Thymus (tissue), 11 donors: ENCODE data around the gene NRBF2. TPM values are rescaled to one million over a fixed set of nuclear protein-coding genes. Genes with fewer than 3 reads are reported as not detected.

Source experiments
- DNase-seq, 9 donors: peaks; one replicate each; pipeline ENCODE4 v3.0.0-alpha.2; 2013; ENCODE audit warnings: low spot score in 9 of 9, low read depth in 6 of 9, missing footprints in 1 of 9
- H3K27ac ChIP-seq, 2 donors: one replicate each; pipeline ENCODE4 v1.5.1; 2013; ENCODE audit warnings: control low read depth in 1 of 2, low read depth in 1 of 2, low read length in 1 of 2, mild to moderate bottlenecking in 1 of 2, moderate library complexity in 1 of 2
- H3K27me3 ChIP-seq, 2 donors: one replicate each; pipeline ENCODE4 v1.5.1; 2013; ENCODE audit warnings: low read length in 1 of 2; ENCODE audit not compliant: control insufficient read depth in 2 of 2, insufficient read depth in 1 of 2
- H3K36me3 ChIP-seq, 2 donors: one replicate each; pipeline ENCODE4 v1.5.1; 2013; ENCODE audit warnings: low read length in 1 of 2, mild to moderate bottlenecking in 1 of 2, moderate library complexity in 1 of 2; ENCODE audit not compliant: control insufficient read depth in 2 of 2, insufficient read depth in 2 of 2
- H3K4me1 ChIP-seq, 2 donors: one replicate each; pipeline ENCODE4 v1.5.1; 2013; ENCODE audit warnings: low read length in 2 of 2; ENCODE audit not compliant: control insufficient read depth in 2 of 2, insufficient read depth in 2 of 2
- H3K4me3 ChIP-seq, 2 donors: one replicate each; pipeline ENCODE4 v1.5.1; 2013; ENCODE audit warnings: low read length in 2 of 2, control low read depth in 1 of 2, mild to moderate bottlenecking in 1 of 2
- H3K9me3 ChIP-seq, 2 donors: one replicate each; pipeline ENCODE4 v1.5.1; 2013; ENCODE audit warnings: low read length in 1 of 2, mild to moderate bottlenecking in 1 of 2; ENCODE audit not compliant: control insufficient read depth in 2 of 2, insufficient read depth in 1 of 2
- WGBS: extraction: QIAGEN DNeasy Blood & Tissue Kit; methylation state at CpG from one replicate; pipeline ENCODE4 v1.1.7; 2013; 5-methylcytosine and 5-hydroxymethylcytosine counted together
- polyA plus RNA-seq: library from polyadenylated mRNA; stranded (reverse); fragments of 200-250 nt; gene quantifications from one replicate; pipeline ENCODE4 v1.2.3, GENCODE V29; 2013
- total RNA-seq: library from RNA; stranded (reverse); fragments of 120-200 nt; gene quantifications from one replicate; pipeline ENCODE4 v1.2.4, GENCODE V29; 2013
- donor health status: healthy.

The NRBF2 gene
- total and polyA plus RNA-seq, 2 donors: 25.1 to 39.2 TPM

DNA sequence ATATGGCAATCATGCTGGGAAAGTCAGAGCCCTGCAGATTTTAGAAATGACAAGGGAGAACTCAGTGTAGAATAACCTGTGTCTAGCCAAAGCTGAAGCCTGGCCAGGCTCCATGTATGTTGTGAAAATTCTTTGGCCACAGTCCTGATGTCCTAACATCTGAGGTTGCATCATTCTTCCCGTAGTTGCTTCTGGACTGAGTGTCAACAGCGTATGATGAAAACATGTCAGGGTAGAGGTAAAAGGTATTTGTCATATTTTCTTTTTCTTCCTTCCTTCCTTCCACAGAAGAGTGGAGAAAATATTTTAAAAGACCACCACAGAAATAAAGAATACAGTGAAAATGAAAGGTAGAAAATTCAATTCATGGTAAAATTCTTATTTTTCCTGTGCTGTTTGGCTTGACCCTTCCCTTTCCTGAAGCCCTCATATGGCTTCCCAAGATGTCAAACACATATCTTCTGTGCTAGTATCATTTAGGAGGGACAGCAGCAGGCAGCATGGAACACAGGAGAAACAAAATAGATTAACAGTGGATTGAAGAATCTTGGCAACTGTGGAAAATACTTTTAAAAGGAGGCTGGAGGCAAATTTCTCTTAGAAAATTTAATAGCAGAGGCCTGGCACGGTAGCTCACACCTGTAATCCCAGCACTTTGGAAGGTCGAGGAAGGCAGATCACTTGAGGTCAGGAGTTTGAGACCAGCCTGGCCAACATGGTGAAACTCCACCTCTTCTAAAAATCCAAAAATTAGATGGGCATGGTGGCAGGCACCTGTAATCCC lies 18.9 kb upstream of the NRBF2 start:
- Histone ChIP-seq H3K27ac (peak overlapping the region in 1 of 2 donors; percentile 42), H3K4me3 (no peak overlapping the region), H3K27me3 (no peaks in the 10 kb centered on the region), H3K36me3 (no peaks in the 10 kb centered on the region), H3K9me3 (no peaks in the 10 kb centered on the region), H3K4me1 (no peaks in the 10 kb centered on the region)
- DNase-seq: peak in 1 of 9 donors; percentile 22
- WGBS: 90% methylated on average over 4 of the region's 4 CpGs

- WGBS: 91% methylated on average over 7 of the region's 7 CpGs
- H3K4me1 ChIP-seq: no peaks in the 10 kb centered on the region
- no peaks in the 10 kb centered on the region for H3K36me3 ChIP-seq
- DNase-seq: peak in 1 of 9 donors; percentile 7
- H3K4me3 ChIP-seq: no peak overlapping the region
- H3K9me3 ChIP-seq: no peaks in the 10 kb centered on the region
- H3K27ac ChIP-seq: peak overlapping the region; percentile 17 to 42
- no peaks in the 10 kb centered on the region for H3K27me3 ChIP-seq
Observed at GRCh38 chr10:63115732-63116383, 17.3 kb upstream of the NRBF2 start.

DNA sequence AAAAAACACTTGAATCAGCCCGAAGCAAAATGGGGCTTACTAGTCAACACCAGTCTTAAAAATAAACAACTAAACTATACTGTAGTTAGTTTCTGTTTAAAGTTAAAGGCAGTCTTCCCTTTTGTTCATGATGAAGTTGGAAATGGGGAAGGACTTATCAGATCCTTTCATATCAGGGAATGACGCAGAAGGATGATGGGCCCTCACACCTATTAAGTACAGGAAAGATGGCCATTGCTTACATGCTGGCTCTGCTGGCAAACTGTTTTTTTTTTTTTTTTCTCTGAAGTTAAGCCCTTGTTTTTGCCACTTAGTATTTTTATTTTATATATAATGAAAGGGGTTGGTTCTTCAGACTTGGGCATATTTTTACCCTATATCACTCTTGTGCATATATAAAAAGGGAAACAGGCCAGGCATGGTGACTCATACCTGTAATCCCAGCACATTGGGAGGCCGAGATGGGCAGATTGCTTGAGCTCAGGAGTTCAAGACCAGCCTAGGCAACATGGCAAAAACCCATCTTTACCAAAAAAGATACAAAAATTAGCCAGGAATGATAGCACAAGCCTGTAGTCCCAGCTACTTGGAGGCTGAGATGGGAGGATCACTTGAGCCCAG lies 16.6 kb upstream of the NRBF2 start:
- DNase-seq: no peak
- Histone ChIP-seq H3K9me3 (no peaks in the 10 kb centered on the region), H3K4me1 (no peaks in the 10 kb centered on the region), H3K4me3 (no peak overlapping the region), H3K27ac (no peak overlapping the region), H3K36me3 (no peaks in the 10 kb centered on the region), H3K27me3 (no peaks in the 10 kb centered on the region)
- WGBS: 96% methylated on average over 3 of the region's 3 CpGs

DNA sequence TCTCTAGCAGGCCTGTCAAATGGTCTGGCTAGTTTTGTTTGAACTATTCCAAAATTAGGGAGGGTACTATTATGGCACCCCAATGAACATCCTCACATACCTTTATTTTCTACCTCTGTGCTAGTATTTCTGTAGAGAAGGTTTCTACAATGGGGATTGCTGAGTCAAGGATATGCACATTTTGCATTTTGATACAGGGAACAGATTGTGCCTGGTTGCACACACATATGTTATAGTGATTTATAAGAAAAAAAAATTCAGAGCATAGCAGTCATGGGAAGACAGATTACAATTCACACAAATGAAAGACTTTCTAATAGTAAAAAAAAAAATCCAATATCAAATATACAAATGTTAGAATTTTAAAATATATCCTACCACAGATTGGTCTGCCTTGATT lies 14.1 kb upstream of the NRBF2 start:
- Histone ChIP-seq H3K27me3 (no peaks in the 10 kb centered on the region), H3K4me1 (no peaks in the 10 kb centered on the region), H3K27ac (no peak overlapping the region), H3K4me3 (no peak overlapping the region), H3K9me3 (no peaks in the 10 kb centered on the region), H3K36me3 (no peaks in the 10 kb centered on the region)
- no peak for DNase-seq

DNA sequence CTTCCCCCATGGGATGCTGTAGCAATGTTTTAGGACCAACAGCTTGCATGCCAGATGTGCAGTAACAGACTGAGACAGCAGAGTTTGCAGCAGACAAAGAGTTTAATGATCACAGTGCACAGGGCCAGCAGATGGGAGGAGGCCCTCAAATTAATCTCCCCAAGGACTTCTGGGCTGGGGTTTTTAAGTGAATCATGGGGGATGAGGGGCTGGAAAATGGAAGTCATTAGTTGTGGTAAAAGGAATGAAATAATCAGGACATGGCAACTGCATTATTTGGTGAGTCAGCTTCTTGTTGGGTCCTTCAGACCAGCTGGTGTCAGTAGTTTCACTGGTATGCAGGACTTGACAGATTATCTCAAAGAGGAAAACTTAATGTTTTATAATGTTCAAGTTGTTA lies 12.6 kb upstream of the NRBF2 start:
- no peak overlapping the region for H3K27ac ChIP-seq

DNA sequence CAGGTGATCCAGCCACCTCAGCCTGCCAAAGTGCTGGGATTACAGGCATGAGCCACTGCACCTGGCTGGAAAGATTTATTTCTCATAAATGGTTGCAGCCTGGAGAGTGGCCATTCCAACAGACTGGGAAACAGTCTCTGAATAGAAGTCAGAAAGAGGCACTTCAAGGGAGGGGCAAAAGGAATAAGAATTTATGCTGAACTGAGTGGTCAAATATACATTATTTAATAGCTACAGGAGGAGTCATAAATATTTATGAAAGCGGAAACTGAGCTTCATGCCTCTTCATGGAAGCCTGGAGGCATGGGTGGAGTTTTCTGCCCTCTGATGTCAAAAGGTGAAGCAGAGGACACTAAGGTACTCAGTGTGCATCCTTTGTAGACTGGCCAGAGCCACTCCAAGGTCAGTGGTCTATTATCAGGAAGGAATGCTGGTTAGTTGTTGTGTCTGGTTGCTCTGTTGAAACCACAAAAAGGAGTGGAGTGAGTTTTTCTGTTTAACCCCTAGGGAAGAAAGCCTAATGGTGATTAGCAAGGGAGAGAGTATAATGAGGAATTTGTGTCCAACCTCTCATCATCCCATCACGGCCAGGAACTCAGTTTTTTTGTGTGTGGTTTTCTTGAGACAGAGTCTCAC lies 9.3 kb upstream of the NRBF2 start:
- Histone ChIP-seq H3K9me3 (no peaks in the 10 kb centered on the region), H3K36me3 (no peaks in the 10 kb centered on the region), H3K27me3 (no peaks in the 10 kb centered on the region), H3K27ac (no peak overlapping the region), H3K4me3 (no peak overlapping the region), H3K4me1 (no peaks in the 10 kb centered on the region)
- 89% methylated on average over 2 of the region's 2 CpGs for WGBS
- DNase-seq: no peak

More for the DNA sequence above, 12.6 kb upstream of the NRBF2 start:
- no peak for DNase-seq
- Histone ChIP-seq H3K36me3 (no peaks in the 10 kb centered on the region), H3K9me3 (no peaks in the 10 kb centered on the region), H3K4me3 (no peak overlapping the region), H3K4me1 (no peaks in the 10 kb centered on the region), H3K27me3 (no peaks in the 10 kb centered on the region)

- Histone ChIP-seq H3K36me3 (no peaks in the 10 kb centered on the region), H3K4me3 (no peak overlapping the region), H3K27ac (no peak overlapping the region), H3K9me3 (no peaks in the 10 kb centered on the region), H3K27me3 (no peaks in the 10 kb centered on the region), H3K4me1 (no peaks in the 10 kb centered on the region)
- 93% methylated on average over 2 of the region's 2 CpGs for WGBS
- DNase-seq: no peak
Observed at GRCh38 chr10:63125459-63125858, 7.7 kb upstream of the NRBF2 start.

- Histone ChIP-seq H3K36me3 (no peaks in the 10 kb centered on the region), H3K4me1 (peaks cover 0 to 4% of the 10 kb centered on the region in 2 donors), H3K27ac (no peak overlapping the region), H3K9me3 (peaks cover 0 to 11% of the 10 kb centered on the region in 2 donors), H3K27me3 (no peaks in the 10 kb centered on the region), H3K4me3 (no peak overlapping the region)
- no peak for DNase-seq
- 81% methylated on average over 4 of the region's 4 CpGs for WGBS
Observed at GRCh38 chr10:63128443-63128842, 4.7 kb upstream of the NRBF2 start.

DNA sequence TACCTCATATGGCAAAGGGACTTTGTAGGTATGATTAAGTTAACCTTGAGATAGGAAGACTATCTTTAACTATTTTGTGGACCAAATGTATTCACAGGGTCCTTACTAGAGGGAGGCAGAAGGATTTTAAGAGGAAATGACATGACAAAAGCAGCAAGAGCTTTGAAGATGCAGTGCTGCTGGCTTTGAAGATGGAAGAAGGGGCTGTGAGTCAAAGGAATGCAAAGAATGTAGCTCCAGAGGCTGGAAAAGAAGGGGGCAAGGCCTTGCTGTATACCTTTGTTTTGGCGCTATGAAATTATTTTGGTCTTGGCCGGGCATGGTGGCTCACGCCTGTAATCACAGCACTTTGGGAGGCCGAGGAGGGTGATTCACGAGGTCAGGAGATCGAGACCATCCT lies 3.2 kb upstream of the NRBF2 start:
- 95% methylated on average over 6 of the region's 6 CpGs for WGBS
- peaks cover 0 to 13% of the 10 kb centered on the region in 2 donors for H3K9me3 ChIP-seq
- no peak overlapping the region for H3K4me3 ChIP-seq
- peaks cover 10 to 13% of the 10 kb centered on the region in 2 donors for H3K4me1 ChIP-seq
- no peaks in the 10 kb centered on the region for H3K36me3 ChIP-seq
- DNase-seq: no peak
- no peak overlapping the region for H3K27ac ChIP-seq
- H3K27me3 ChIP-seq: no peaks in the 10 kb centered on the region
